GM21360 (cell line): ENCODE results near the gene TFPI.

Experiments used
- ATAC-seq: cut with Tn5 transposase; IDR thresholded peaks from one replicate; pipeline ENCODE4 v1.9.1; 2021; ENCODE audit warnings: mild to moderate bottlenecking, moderate library complexity; ENCODE audit not compliant: unreplicated experiment

Gene TFPI

DNA sequence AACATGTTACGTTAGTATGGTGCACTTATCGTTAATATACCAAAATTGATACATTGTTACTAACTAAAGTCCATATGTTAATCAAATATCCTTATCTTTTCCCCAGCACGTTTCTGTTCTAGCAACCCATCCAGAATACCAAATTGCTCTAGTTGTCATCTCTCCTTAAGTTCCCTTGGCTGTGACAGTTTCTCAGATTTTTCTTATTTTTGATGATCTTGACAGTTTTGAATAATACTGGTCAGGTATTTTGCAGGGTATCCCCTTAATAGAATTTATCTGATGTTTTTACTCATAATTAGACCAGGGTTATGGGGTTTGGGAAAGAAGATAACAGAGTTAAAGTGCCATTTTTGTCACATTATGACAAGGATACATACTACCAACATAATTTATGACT lies 47.8 kb downstream of the TFPI start:
- no peak for ATAC-seq

GRCh38 chr2:187505065-187505672 lies 49.1 kb downstream of the TFPI start:
- ATAC-seq = no peak

GRCh38 chr2:187504312-187504921 lies 49.8 kb downstream of the TFPI start:
- ATAC-seq = no peak

DNA sequence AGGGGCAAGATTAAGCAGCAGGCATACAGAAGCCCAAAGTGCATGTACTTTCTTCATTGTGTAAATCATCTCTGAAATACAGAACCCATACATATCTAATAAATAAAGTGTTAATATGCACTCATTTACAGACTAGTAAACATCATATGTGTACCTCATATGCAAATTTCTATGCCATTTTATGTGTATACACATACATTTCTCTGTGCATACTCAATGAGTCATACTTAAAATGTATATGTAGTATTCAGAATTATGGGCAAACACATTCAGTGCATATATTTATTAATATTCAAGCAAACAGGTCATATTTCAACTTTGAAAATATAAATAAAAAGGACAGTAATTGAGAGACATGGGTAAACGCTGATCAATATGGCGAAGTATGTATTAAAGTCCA lies 50.5 kb downstream of the TFPI start:
- ATAC-seq = no peak

GRCh38 chr2:187502467-187502866 lies 51.8 kb downstream of the TFPI start:
- no peak for ATAC-seq

- ATAC-seq = no peak
Measured at GRCh38 chr2:187500585-187501359, 53.5 kb downstream of the TFPI start.

- ATAC-seq = peak; percentile 92
Measured at GRCh38 chr2:187499941-187500532, 54.2 kb downstream of the TFPI start.

DNA sequence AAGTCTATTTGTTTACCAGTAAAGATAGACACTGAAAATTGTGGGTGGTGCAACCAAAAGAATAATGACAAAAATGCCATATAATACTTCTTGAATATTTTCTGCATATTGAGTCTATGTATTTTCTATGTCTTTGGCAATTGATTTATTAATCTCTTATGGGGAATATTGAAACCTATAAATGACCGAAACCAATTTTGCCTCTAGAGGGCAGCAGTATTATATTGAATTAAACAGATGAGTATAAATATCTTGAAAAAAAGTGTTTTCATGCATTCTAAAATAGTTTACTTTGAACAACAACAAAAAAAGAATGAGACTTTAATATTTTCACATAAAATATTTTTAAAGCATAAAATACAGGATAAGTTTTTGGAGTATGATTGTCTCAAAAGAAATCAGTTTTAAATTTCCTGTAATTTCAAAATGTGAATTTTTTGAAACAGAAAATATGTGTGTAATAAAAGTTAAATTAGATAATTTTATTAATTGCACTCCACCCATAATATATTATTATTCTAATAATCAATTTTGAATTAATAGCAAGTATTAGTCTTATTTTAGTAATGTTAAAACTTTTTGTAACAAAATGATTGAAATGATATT lies 56.3 kb downstream of the TFPI start:
- no peak for ATAC-seq

- ATAC-seq = no peak
Measured at GRCh38 chr2:187497140-187497539, 57.1 kb downstream of the TFPI start.

DNA sequence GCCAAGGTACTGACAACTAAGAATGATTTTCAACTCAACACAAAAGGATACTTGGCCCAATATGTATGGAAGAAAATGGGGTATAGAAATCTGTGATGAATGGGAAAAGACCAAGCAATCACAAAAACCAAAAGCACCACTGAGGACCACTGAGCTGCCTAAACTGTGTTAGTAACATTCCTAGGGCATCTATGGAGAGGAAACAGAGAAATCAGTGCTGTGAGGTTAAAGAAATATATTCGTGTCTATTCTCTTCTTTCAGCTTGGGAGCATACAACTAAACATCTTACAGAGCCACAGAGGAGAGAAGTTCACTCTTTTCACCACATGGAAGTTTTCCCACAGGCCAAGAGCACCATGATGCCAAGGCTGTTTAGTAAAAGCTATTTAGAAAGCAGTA lies 58.9 kb downstream of the TFPI start:
- no peak for ATAC-seq

DNA sequence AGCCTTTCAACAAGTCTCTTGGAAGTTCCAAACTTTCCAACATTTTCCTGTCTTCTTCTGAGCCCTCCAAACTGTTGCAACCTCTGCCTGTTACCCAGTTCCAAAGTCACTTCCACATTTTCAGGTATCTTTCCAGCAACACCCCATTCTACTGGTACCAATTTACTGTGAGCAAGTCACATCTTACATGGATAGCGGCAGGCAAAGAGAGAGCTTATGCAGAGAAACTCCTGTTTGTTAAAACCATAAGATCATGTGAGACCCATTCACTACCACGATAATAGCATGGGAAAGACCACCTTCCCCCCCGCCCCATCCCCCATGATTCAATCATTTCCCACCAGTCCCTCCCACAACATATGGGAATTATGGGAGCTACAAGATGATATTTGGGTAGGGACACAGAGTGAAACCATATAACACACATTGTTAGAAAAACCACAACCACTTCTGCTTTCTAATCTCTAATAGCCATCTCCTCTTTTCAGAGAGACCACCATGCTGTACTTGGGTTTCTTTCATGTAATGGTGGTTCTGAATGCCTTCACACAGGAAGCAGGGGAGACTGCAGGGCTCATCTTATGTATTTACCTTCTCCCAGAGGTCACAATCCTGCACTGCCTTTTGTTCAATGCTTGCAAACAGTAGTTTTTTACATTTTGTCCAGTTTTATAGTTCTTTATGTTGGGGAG lies 60.2 kb downstream of the TFPI start:
- no peak for ATAC-seq

- no peak for ATAC-seq
Measured at GRCh38 chr2:187493180-187493579, 61.1 kb downstream of the TFPI start.

DNA sequence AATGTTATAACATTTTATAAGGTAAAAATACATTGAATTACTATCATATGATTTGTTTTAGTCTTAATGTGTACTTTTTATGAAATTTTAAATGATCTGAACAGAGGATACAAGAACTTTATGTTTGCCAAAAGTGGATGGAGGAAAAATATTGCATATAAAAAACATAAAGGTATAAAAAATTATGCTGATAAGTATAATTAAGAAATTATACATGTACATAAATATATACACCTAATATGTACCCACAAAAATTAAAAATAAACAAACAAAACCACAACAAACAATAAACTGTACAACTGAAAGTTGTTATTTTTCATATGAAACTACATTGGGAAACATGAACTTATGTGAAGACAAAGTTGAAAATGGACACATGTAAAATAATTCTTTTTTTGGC lies 68.0 kb downstream of the TFPI start:
- ATAC-seq = no peak

- no peak for ATAC-seq
Measured at GRCh38 chr2:187485523-187485922, 68.7 kb downstream of the TFPI start.

GRCh38 chr2:187483537-187483936 lies 70.7 kb downstream of the TFPI start:
- no peak for ATAC-seq

- peak; percentile 78 for ATAC-seq
Measured at GRCh38 chr2:187482796-187483195, 71.4 kb downstream of the TFPI start.

- no peak for ATAC-seq
Measured at GRCh38 chr2:187481543-187481942, 72.7 kb downstream of the TFPI start.

- ATAC-seq = no peak
Measured at GRCh38 chr2:187478719-187479118, 75.5 kb downstream of the TFPI start.

- no peak for ATAC-seq
Measured at GRCh38 chr2:187477051-187477450, 77.2 kb downstream of the TFPI start.

- ATAC-seq = peak; percentile 86
Measured at GRCh38 chr2:187475499-187476248, 78.6 kb downstream of the TFPI start.
